OCI-LY7 (cell line): ENCODE data around the gene CCDC102A. TPM values are rescaled to one million over a fixed set of nuclear protein-coding genes. Genes with fewer than 3 reads are reported as not detected.

Experiments used
- BruUV-seq: library from RNA; stranded (reverse); fragments of 400-500 nt; replicated peaks from 2 replicates; lab custom pipeline; 2021; lab: Mats Ljungman, UMichigan
- CTCF ChIA-PET: fragments of 300-600 bp; sonication (Branson Sonifier 250); formaldehyde crosslinking; loops from one replicate; lab custom pipeline; 2022; ENCODE audit warnings: antibody characterized with exemption; ENCODE audit not compliant: unreplicated experiment; lab: Charles Lee
- POLR2A ChIA-PET: fragments of 300-600 bp; sonication (Branson Sonifier 250); formaldehyde crosslinking; loops from one replicate; lab custom pipeline; 2022; ENCODE audit warnings: antibody characterized with exemption; lab: Charles Lee
- DNase-seq: peaks from one replicate; pipeline ENCODE4 v3.0.0-alpha.2; 2015; ENCODE audit warnings: low spot score
- H2AFZ ChIP-seq: fragments of 200-600 bp; sonication (generic), shearing (Covaris generic); 2 replicates; pipeline ENCODE4 v1.6.1; 2014; ENCODE audit warnings: mild to moderate bottlenecking, antibody characterized with exemption, low read length, moderate library complexity
- H3K27ac ChIP-seq: fragments of 200-600 bp; sonication (generic); 2 replicates; pipeline ENCODE4 v1.5.1; 2014; ENCODE audit warnings: mixed run types, low read depth, mild to moderate bottlenecking, moderate library complexity, low read length, inconsistent platforms; ENCODE audit not compliant: poor library complexity, severe bottlenecking
- H3K36me3 ChIP-seq: fragments of 200-600 bp; sonication (generic); 2 replicates; pipeline ENCODE4 v1.6.1; 2014; ENCODE audit warnings: mild to moderate bottlenecking, antibody characterized with exemption, low read length, moderate library complexity, mixed read lengths; ENCODE audit not compliant: insufficient read depth
- H3K4me1 ChIP-seq: fragments of 200-600 bp; sonication (generic); 2 replicates; pipeline ENCODE4 v1.5.1; 2014; ENCODE audit warnings: mild to moderate bottlenecking, low read length; ENCODE audit not compliant: insufficient read depth, poor library complexity, severe bottlenecking
- H3K4me2 ChIP-seq: fragments of 200-600 bp; sonication (generic); 2 replicates; pipeline ENCODE4 v1.6.1; 2014; ENCODE audit warnings: mild to moderate bottlenecking, low read length
- H3K4me3 ChIP-seq: fragments of 200-600 bp; sonication (generic); 2 replicates; pipeline ENCODE4 v1.5.1; 2014; ENCODE audit warnings: mild to moderate bottlenecking, low read depth, low read length; ENCODE audit not compliant: poor library complexity, severe bottlenecking
- H3K79me2 ChIP-seq: fragments of 200-600 bp; sonication (generic); 2 replicates; pipeline ENCODE4 v1.6.1; 2016; ENCODE audit warnings: low read depth, mild to moderate bottlenecking, low read length, moderate library complexity, mixed read lengths; ENCODE audit not compliant: insufficient read depth
- H3K9me2 ChIP-seq: fragments of 200-600 bp; sonication (generic); 2 replicates; pipeline ENCODE4 v1.6.1; 2016; ENCODE audit warnings: mild to moderate bottlenecking, low read length, mixed read lengths; ENCODE audit not compliant: insufficient read depth
- H3K9me3 ChIP-seq: fragments of 200-600 bp; sonication (generic); 2 replicates; pipeline ENCODE4 v1.6.1; 2014; ENCODE audit warnings: mild to moderate bottlenecking, mixed run types, low read length, mixed read lengths
- H4K20me1 ChIP-seq: fragments of 200-600 bp; sonication (generic); 2 replicates; pipeline ENCODE4 v1.6.1; 2014; ENCODE audit warnings: mild to moderate bottlenecking, antibody characterized with exemption, low read length, moderate library complexity, mixed read lengths; ENCODE audit not compliant: insufficient read depth
- EZH2phosphoT487 ChIP-seq: fragments of 200-600 bp; sonication (generic); IDR thresholded peaks from 2 replicates; pipeline ENCODE4 v1.6.1; 2018; ENCODE audit warnings: low read depth, borderline replicate concordance, mild to moderate bottlenecking, mixed run types, antibody characterized with exemption, low read length, moderate library complexity, mixed read lengths
- intact Hi-C: fragments of 100-400 bp; cut with micrococcal nuclease; formaldehyde crosslinking; loops from one replicate; pipeline ENCODE4 v1.10.0; 2022; ENCODE audit not compliant: unreplicated experiment
- total RNA-seq, 2 experiments: library from RNA; depleted of rRNA in 1 of 2; stranded (reverse); fragments of >200 nt in 1 of 2; shearing (Covaris generic) in 1 of 2; gene quantifications; 2 replicates each; pipeline ENCODE4 v1.2.3, GENCODE V29; 2014 to 2022
- TF ChIP-seq, protein P1 (sequence below): fragments of 200-600 bp; sonication (generic); conservative IDR thresholded peaks from 2 replicates; pipeline ENCODE4 v1.5.1; 2014; ENCODE audit warnings: mild to moderate bottlenecking, antibody characterized with exemption, low read length, moderate library complexity, mixed read lengths

CCDC102A gene
- total RNA-seq, 2 experiments from 2014 or later: 4.2 to 7.1 TPM

DNA sequence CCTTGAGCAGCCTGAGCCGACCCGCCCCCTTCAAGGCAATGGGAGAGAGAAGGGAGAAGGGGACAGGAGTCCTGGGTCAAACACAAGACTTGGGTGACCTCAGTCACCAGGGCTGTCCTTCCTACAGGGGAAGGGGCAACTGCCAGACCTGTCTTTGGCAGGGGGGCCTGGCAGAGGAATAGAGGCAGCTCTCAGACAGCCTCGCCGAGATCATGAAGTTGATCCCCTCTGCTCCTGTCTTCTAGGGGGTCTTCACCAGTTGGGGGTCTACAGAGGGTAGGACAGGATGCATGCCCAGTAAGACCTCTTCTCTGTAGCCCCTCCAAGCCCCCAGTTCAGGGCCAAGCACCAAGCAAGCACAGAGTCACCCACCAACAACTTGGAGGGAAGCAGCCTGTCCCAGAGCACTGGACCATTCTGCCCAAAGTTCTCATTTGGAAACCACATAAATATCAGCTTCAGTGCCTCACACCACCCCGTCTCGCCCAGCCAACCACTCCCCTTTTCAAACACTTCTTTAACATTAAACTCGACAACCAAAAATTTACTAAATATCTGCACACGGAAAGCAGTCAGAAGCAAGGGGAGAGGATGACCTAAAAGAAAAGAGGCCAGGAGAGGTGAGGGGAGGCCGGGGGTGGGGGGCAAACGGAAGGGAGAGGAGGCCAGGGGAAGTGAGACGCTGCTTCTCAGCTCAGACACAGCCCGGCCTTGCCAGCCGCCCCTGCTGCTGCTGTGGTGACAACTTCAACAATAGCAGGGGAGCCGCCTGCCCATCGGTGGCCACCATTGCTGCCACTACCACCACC lies 57.8 kb downstream of the CCDC102A start:
- no TSS peak for BruUV-seq
- H2AFZ ChIP-seq: no peak overlapping the region

DNA sequence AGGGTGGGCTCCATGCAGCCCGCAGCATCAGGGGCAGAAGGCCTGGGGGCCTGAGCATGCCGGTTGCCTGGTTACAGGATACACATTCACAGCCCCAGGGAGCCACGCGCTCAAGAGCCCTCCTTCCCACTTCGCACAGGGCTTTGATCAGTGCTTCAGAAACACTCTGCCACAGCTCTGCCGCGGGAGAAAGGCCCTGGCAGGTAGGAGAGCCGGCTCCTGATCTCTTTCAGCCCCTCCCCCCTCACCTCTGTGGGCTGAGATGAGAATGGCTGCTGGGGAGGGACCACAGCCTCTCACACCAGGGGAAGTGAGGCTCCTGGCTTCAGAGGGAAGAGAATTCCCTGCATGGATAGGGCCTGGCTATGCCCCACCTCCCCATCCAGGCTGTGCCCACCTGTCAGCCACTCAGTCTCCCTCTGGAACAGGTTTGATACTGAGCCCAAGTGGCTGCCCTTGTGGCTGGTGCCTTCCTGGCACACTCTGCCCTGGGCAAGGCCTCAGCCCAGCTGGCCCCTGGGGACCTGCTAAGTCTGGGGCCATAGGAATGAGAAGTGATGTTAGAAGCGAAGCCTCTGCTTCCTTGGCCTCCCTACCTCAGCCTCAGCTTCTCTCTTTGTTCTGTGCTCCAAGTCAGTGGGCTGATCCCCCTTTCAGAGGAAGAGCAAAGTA lies 58.7 kb downstream of the CCDC102A start:
- Histone ChIP-seq H3K36me3 (peaks cover 1% of the 10 kb centered on the region; the same call in 1 of the 2 replicates), H4K20me1 (no peaks in the 10 kb centered on the region), H3K4me1 (peaks cover 24% of the 10 kb centered on the region), H3K79me2 (no peaks in the 10 kb centered on the region), H3K4me3 (no peak overlapping the region), H3K9me3 (no peaks in the 10 kb centered on the region), H2AFZ (no peak overlapping the region), H3K4me2 (no peak overlapping the region), H3K9me2 (no peaks in the 10 kb centered on the region), H3K27ac (no peak overlapping the region)
- TF ChIP-seq, protein P1, sequence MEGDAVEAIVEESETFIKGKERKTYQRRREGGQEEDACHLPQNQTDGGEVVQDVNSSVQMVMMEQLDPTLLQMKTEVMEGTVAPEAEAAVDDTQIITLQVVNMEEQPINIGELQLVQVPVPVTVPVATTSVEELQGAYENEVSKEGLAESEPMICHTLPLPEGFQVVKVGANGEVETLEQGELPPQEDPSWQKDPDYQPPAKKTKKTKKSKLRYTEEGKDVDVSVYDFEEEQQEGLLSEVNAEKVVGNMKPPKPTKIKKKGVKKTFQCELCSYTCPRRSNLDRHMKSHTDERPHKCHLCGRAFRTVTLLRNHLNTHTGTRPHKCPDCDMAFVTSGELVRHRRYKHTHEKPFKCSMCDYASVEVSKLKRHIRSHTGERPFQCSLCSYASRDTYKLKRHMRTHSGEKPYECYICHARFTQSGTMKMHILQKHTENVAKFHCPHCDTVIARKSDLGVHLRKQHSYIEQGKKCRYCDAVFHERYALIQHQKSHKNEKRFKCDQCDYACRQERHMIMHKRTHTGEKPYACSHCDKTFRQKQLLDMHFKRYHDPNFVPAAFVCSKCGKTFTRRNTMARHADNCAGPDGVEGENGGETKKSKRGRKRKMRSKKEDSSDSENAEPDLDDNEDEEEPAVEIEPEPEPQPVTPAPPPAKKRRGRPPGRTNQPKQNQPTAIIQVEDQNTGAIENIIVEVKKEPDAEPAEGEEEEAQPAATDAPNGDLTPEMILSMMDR: no peak
- TF ChIP-seq EZH2phosphoT487: no peak
- ChIA-PET POLR2A (no interaction called here), CTCF (interaction anchor here (0.6 kb wide), 1 partner anchor 128 kb away, joined by 5 read pairs; no protein-coding TSS in a partner anchor)
- DNase-seq: no peak
- no TSS peak for BruUV-seq
- intact Hi-C loops: loop anchor here (5.0 kb wide), 1 partner anchor 40 kb away; no protein-coding TSS in a partner anchor

More for the DNA sequence above, 57.8 kb downstream of the CCDC102A start:
- no peak overlapping the region for H3K4me3 ChIP-seq
- H3K9me2 ChIP-seq: no peaks in the 10 kb centered on the region
- no peaks in the 10 kb centered on the region for H3K36me3 ChIP-seq
- no peaks in the 10 kb centered on the region for H3K79me2 ChIP-seq
- no peaks in the 10 kb centered on the region for H4K20me1 ChIP-seq
- TF ChIP-seq, protein P1: no peak
- TF ChIP-seq EZH2phosphoT487: no peak
- CTCF ChIA-PET: no interaction called here
- intact Hi-C loops: loop anchor here (5.0 kb wide), 1 partner anchor 39 kb away; no protein-coding TSS in a partner anchor
- POLR2A ChIA-PET: interaction anchor here (1.0 kb wide), 1 partner anchor 14 kb away, joined by 3 read pairs; no protein-coding TSS in a partner anchor
- H3K4me1 ChIP-seq: peaks cover 21% of the 10 kb centered on the region
- H3K9me3 ChIP-seq: no peaks in the 10 kb centered on the region
- no peak for DNase-seq
- no peak overlapping the region for H3K27ac ChIP-seq
- H3K4me2 ChIP-seq: no peak overlapping the region
